ENCODE results near the gene AKR1C1.
"Not testable (repeated sequence)": the region's sequence is repeated elsewhere in the genome, so short reads cannot be mapped to it uniquely, and the experiment has no call there.

Gene AKR1C1

GRCh38 chr10:4934391-4934987 is 28.7 kb upstream of the AKR1C1 start:
- H3K4me3 ChIP-seq (ENCODE audit: low read depth, low read length): no peak overlapping the region
- TF ChIP-seq CTCF (IDR thresholded peaks at IDR 0.05; ENCODE audit: insufficient read depth, low read depth, low read length, missing control alignments): no peak
- DNase-seq (ENCODE audit: low read depth): no peak

GRCh38 chr10:4937346-4937745 is 25.9 kb upstream of the AKR1C1 start:
- no peak overlapping the region for H3K4me3 ChIP-seq (ENCODE audit: low read depth, low read length)
- TF ChIP-seq CTCF (IDR thresholded peaks at IDR 0.05; ENCODE audit: insufficient read depth, low read depth, low read length, missing control alignments): no peak

GRCh38 chr10:4939224-4940072 is 23.8 kb upstream of the AKR1C1 start:
- no peak for TF ChIP-seq CTCF (IDR thresholded peaks at IDR 0.05; ENCODE audit: insufficient read depth, low read depth, low read length, missing control alignments)
- no peak overlapping the region for H3K4me3 ChIP-seq (ENCODE audit: low read depth, low read length)
- no peak for DNase-seq (ENCODE audit: low read depth)

More at GRCh38 chr10:4937346-4937745, 25.9 kb upstream of the AKR1C1 start:
- DNase-seq (ENCODE audit: low read depth): no peak

- DNase-seq (ENCODE audit: low read depth); H3K4me3 ChIP-seq (ENCODE audit: low read depth, low read length): not testable (repeated sequence)
Observed at GRCh38 chr10:4940073-4940428, 23.2 kb upstream of the AKR1C1 start.

- not testable (repeated sequence) for H3K4me3 ChIP-seq (ENCODE audit: low read depth, low read length); DNase-seq (ENCODE audit: low read depth)
Observed at GRCh38 chr10:4940909-4941308, 22.3 kb upstream of the AKR1C1 start.

- no peak overlapping the region for H3K4me3 ChIP-seq (ENCODE audit: low read depth, low read length)
- no peak for DNase-seq (ENCODE audit: low read depth)
Observed at GRCh38 chr10:4941540-4942330, 21.5 kb upstream of the AKR1C1 start.

GRCh38 chr10:4942931-4943330 is 20.3 kb upstream of the AKR1C1 start:
- H3K4me3 ChIP-seq (ENCODE audit: low read depth, low read length); DNase-seq (ENCODE audit: low read depth): not testable (repeated sequence)

More at GRCh38 chr10:4941540-4942330, 21.5 kb upstream of the AKR1C1 start:
- TF ChIP-seq CTCF (IDR thresholded peaks at IDR 0.05; ENCODE audit: insufficient read depth, low read depth, low read length, missing control alignments): no peak

- not testable (repeated sequence) for H3K4me3 ChIP-seq (ENCODE audit: low read depth, low read length); DNase-seq (ENCODE audit: low read depth)
Observed at GRCh38 chr10:4943416-4943815, 19.8 kb upstream of the AKR1C1 start.

- H3K4me3 ChIP-seq (ENCODE audit: low read depth, low read length): no peak overlapping the region
- no peak for DNase-seq (ENCODE audit: low read depth)
- no peak for TF ChIP-seq CTCF (IDR thresholded peaks at IDR 0.05; ENCODE audit: insufficient read depth, low read depth, low read length, missing control alignments)
Observed at GRCh38 chr10:4943821-4944220, 19.4 kb upstream of the AKR1C1 start.

Measured in GM12865 (cell line).